Suprapubic skin (tissue), 4 donors: ENCODE data around the gene CEACAM6. TPM values are rescaled to one million over a fixed set of nuclear protein-coding genes. Genes with fewer than 3 reads are reported as not detected.

Source experiments
- DNase-seq, 2 donors: peaks; one replicate each; pipeline ENCODE4 v3.0.0-alpha.2; 2019; ENCODE audit warnings: low spot score in 2 of 2
- H3K27ac ChIP-seq: fragments of 200-600 bp; sonication (generic); one replicate; pipeline ENCODE4 v1.5.1; 2019
- H3K27me3 ChIP-seq: fragments of 200-600 bp; sonication (generic); one replicate; pipeline ENCODE4 v1.5.1; 2019
- H3K36me3 ChIP-seq: fragments of 200-600 bp; sonication (generic); one replicate; pipeline ENCODE4 v1.5.1; 2019
- H3K4me1 ChIP-seq: fragments of 200-600 bp; sonication (generic); one replicate; pipeline ENCODE4 v1.5.1; 2019
- H3K4me3 ChIP-seq: fragments of 200-600 bp; sonication (generic); one replicate; pipeline ENCODE4 v1.5.1; 2019; ENCODE audit warnings: mild to moderate bottlenecking
- H3K9me3 ChIP-seq: fragments of 200-600 bp; sonication (generic); one replicate; pipeline ENCODE4 v1.5.1; 2019
- CTCF ChIP-seq, 2 donors: fragments of 200-600 bp in 1 of 2; fragments of 450-650 bp in 1 of 2; sonication (generic) in 1 of 2; IDR thresholded peaks; one replicate each; pipeline ENCODE4 v1.5.1; 2016 to 2019; ENCODE audit warnings: antibody characterized with exemption in 2 of 2, mild to moderate bottlenecking in 1 of 2, moderate library complexity in 1 of 2
- EP300 ChIP-seq: sonication (generic); formaldehyde crosslinking; IDR thresholded peaks from one replicate; pipeline ENCODE4 v1.6.1; 2017; ENCODE audit warnings: antibody characterized with exemption
- POLR2A ChIP-seq, 2 donors: fragments of 450-650 bp; IDR thresholded peaks; one replicate each; pipeline ENCODE4 v1.6.1; 2017; ENCODE audit warnings: antibody characterized with exemption in 2 of 2, mild to moderate bottlenecking in 2 of 2, moderate library complexity in 2 of 2
- POLR2AphosphoS5 ChIP-seq, 3 donors: sonication (generic); formaldehyde crosslinking; IDR thresholded peaks; one replicate each; pipeline ENCODE4 v1.6.1; 2017; ENCODE audit warnings: antibody characterized with exemption in 3 of 3
- WGBS: methylation state at CpG from one replicate; pipeline ENCODE4 v1.1.5; 2018; 5-methylcytosine and 5-hydroxymethylcytosine counted together
- total RNA-seq, 4 donors: library from RNA; depleted of rRNA; stranded (reverse); fragments of >200 nt; gene quantifications; one replicate each; pipeline ENCODE4 v1.1.0, GENCODE V29; 2016

CEACAM6 gene
- total RNA-seq, 4 donors from 2014 or later, result 6.0 to 26.2 (median 16.8) TPM

DNA sequence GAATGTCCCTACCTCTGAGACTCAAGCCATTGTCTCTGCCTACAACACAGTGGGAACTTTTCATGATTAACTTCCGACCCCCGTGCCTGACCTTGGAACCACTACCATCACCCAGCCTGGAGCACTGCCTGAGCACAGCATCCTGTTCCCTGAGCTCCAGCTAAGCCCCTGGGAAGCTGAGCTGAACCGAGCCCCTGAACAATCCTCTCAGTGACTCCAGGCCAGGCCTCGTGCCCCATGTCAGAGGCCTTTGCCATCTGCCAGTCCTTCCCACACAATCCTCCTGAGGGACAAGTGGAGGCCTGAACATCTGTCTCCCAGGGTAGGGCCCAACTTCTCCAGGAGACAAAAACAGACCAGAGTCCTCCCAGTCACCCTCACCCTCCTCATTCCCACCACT, 58.6 kb downstream of the CEACAM6 start:
- peaks cover 13% of the 10 kb centered on the region for H3K27me3 ChIP-seq
- no peaks in the 10 kb centered on the region for H3K9me3 ChIP-seq
- H3K27ac ChIP-seq, result no peak overlapping the region
- no peak overlapping the region for H3K4me3 ChIP-seq
- H3K36me3 ChIP-seq, result no peaks in the 10 kb centered on the region
- peak in 1 of 2 donors; percentile 26 for DNase-seq
- WGBS, result 52% methylated on average over 4 of the region's 4 CpGs
- no peak for TF ChIP-seq POLR2AphosphoS5 (IDR thresholded peaks at IDR 0.05)
- TF ChIP-seq POLR2A (IDR thresholded peaks at IDR 0.05), result no peak
- TF ChIP-seq EP300, result no peak
- TF ChIP-seq CTCF (IDR thresholded peaks at IDR 0.05), result no peak
- H3K4me1 ChIP-seq, result no peaks in the 10 kb centered on the region

DNA sequence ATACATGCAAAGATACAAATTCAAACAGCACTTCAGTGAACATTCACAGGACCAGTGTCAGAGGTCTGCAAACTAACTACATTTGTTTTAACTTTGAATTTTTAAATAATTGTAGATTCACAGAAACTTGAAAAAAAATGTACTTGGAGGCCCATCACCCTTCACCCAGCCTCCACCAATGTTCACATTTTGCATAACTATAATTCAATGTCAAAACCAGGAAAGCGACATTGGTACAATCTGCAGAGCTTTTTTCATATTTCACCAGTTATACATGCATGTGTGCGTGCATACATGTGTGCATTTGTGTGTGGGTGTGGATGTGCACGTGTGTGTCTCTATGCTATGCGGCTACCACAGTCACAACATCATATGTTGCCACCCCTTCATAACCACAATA, 60.0 kb downstream of the CEACAM6 start:
- Histone ChIP-seq H3K27me3 (peaks cover 3% of the 10 kb centered on the region), H3K27ac (no peak overlapping the region), H3K36me3 (no peaks in the 10 kb centered on the region), H3K4me1 (no peaks in the 10 kb centered on the region), H3K9me3 (no peaks in the 10 kb centered on the region), H3K4me3 (no peak overlapping the region)
- TF ChIP-seq CTCF (IDR thresholded peaks at IDR 0.05) (no peak), POLR2A (IDR thresholded peaks at IDR 0.05) (no peak), POLR2AphosphoS5 (IDR thresholded peaks at IDR 0.05) (no peak), EP300 (no peak)
- WGBS, result 68% methylated on average over 4 of the region's 4 CpGs
- DNase-seq, result no peak

- Histone ChIP-seq H3K27me3 (no peaks in the 10 kb centered on the region), H3K4me1 (no peaks in the 10 kb centered on the region), H3K36me3 (no peaks in the 10 kb centered on the region), H3K4me3 (no peak overlapping the region), H3K9me3 (no peaks in the 10 kb centered on the region), H3K27ac (no peak overlapping the region)
- TF ChIP-seq CTCF (IDR thresholded peaks at IDR 0.05), result no peak
- no peak for TF ChIP-seq POLR2AphosphoS5 (IDR thresholded peaks at IDR 0.05)
- no peak for TF ChIP-seq EP300
- no peak for TF ChIP-seq POLR2A (IDR thresholded peaks at IDR 0.05)
- 57% methylated on average over 2 of the region's 2 CpGs for WGBS
- DNase-seq, result no peak
These were observed 61.4 kb downstream of the CEACAM6 start for GRCh38 chr19:41816761-41817160.

DNA sequence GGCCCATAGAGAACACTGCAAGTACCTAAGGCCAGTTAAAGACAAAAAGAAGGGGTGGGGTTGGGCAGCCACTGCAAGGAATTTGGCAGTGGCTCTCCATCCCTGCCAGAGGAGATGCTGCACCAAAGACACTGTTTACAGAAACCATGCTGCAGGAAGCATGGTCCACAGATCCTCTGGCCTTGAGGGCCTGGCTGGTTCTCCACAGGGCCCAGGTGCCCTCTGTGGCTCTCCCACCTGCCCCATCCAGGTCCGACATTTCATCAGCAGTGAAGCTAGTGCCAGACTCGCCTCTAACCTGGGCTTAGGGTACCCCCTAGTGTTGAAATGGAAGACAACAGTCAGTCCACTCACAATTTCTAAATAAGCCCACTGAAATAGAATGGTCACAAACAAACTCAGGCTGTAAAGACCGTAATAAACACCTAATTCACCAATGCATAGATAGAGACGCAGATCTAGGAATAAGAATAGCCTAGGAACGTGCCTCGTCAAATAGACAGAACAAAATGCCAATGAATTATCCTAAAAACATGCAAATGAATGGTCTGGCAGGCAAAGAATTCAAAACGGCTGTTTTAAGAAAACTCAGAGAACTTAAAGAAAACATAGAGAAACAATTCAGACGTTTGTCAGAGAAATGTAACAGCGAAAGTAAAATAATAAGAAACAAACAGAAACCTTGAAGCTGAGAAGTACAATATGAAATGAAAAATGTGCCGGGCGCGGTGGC, 65.8 kb downstream of the CEACAM6 start:
- no peaks in the 10 kb centered on the region for H3K4me1 ChIP-seq
- H3K27me3 ChIP-seq, result no peaks in the 10 kb centered on the region
- no peak overlapping the region for H3K4me3 ChIP-seq
- no peak for TF ChIP-seq POLR2AphosphoS5 (IDR thresholded peaks at IDR 0.05)
- peak; percentile 27 to 41 for TF ChIP-seq CTCF (IDR thresholded peaks at IDR 0.05)
- TF ChIP-seq POLR2A (IDR thresholded peaks at IDR 0.05), result no peak
- no peak for TF ChIP-seq EP300
- H3K27ac ChIP-seq, result no peak overlapping the region
- WGBS, result 38% methylated on average over 12 of the region's 12 CpGs
- H3K36me3 ChIP-seq, result no peaks in the 10 kb centered on the region
- DNase-seq, result no peak
- H3K9me3 ChIP-seq, result no peaks in the 10 kb centered on the region

Other genes with a start within 250 kb of the CEACAM6 start
- gene CEACAM21, start 179.4 kb upstream of the CEACAM6 start, total RNA-seq, result 1 to 10 TPM in 1 of 4 donors, not detected in 3; 2.3 TPM
- gene CEACAM4, start 128.5 kb upstream of the CEACAM6 start, total RNA-seq, result 1 to 10 TPM in 1 of 4 donors, not detected in 3; 1.9 TPM
- 1 to 10 TPM in 3 of 4 donors, under 1 TPM in 1; 0.86 to 9.1 (median 4.6) TPM for gene CEACAM7, start 67.3 kb upstream of the CEACAM6 start, total RNA-seq
- 10 to 100 TPM in 2 of 4 donors, 1 to 10 TPM in 2; 4.1 to 19.6 (median 14.0) TPM for gene CEACAM5, start 46.9 kb upstream of the CEACAM6 start, total RNA-seq
- gene CEACAM3, start 41.1 kb downstream of the CEACAM6 start, total RNA-seq, result under 1 TPM in 1 of 4 donors, not detected in 3; 0.64 TPM
- gene LYPD4, start 89.2 kb downstream of the CEACAM6 start, total RNA-seq, result not detected
- gene DMRTC2, start 89.5 kb downstream of the CEACAM6 start, total RNA-seq, result not detected
- 1,000 to 10,000 TPM; 1,057 to 2,332 (median 1,706) TPM for gene RPS19, start 104.7 kb downstream of the CEACAM6 start, total RNA-seq
- 1 to 10 TPM in 1 of 4 donors, not detected in 3; 3.0 TPM for gene CD79A, start 121.7 kb downstream of the CEACAM6 start, total RNA-seq
- 100 to 1,000 TPM in 1 of 4 donors, 10 to 100 TPM in 3; 61.0 to 173 (median 72.1) TPM for gene ARHGEF1, start 127.7 kb downstream of the CEACAM6 start, total RNA-seq
- gene ERFL, start 172.9 kb downstream of the CEACAM6 start, total RNA-seq, result under 1 TPM in 2 of 4 donors, not detected in 2; 0.21 to 0.72 TPM
- gene RABAC1, start 203.8 kb downstream of the CEACAM6 start, total RNA-seq, result 100 to 1,000 TPM in 3 of 4 donors, 10 to 100 TPM in 1; 75.2 to 137 (median 125) TPM
- gene ATP1A3, start 238.7 kb downstream of the CEACAM6 start, total RNA-seq, result not detected